Measurements from ENCODE around the gene ZBED3. TPM values are rescaled to one million over a fixed set of nuclear protein-coding genes. Genes with fewer than 3 reads are reported as not detected.

The ZBED3 gene
- total RNA-seq, 1 experiment from 2014 or later, result 7.8 TPM

- no peaks in the 10 kb centered on the region for H3K9me3 Mint-ChIP-seq
- H3K9me3 ChIP-seq (ENCODE audit: control insufficient read depth, low read depth, low read length), result no peaks in the 10 kb centered on the region
- H4K5ac ChIP-seq (ENCODE audit: insufficient read length, low read depth, low read length), result no peak overlapping the region
- H4K91ac ChIP-seq (ENCODE audit: insufficient read length, low read depth, low read length), result no peak overlapping the region
- H3K27me3 ChIP-seq (ENCODE audit: insufficient read depth, low read length), result no peaks in the 10 kb centered on the region
- H3K56ac ChIP-seq (ENCODE audit: insufficient read length, low read depth, low read length), result no peak overlapping the region
- no peak overlapping the region for H3K14ac ChIP-seq (ENCODE audit: insufficient read depth, low read length)
- H4K8ac ChIP-seq (replicated peaks; ENCODE audit: insufficient read length, low read depth, low read length), result no peak overlapping the region
- H3K18ac ChIP-seq (ENCODE audit: insufficient read length, low read depth, low read length), result no peak overlapping the region
- H3K36me3 Mint-ChIP-seq (ENCODE audit: insufficient read depth in 1 of 3, low read depth in 3 of 3), result peaks cover 2 to 35% (median 3%) of the 10 kb centered on the region in 3 experiments; a peak in 6 of 7 replicates
- no CpG with 5 or more reads among the region's 6 CpGs for WGBS (ENCODE audit: extremely low coverage, insufficient read length, low lambda C conversion rate)
- no peak overlapping the region for H3T11ph ChIP-seq (ENCODE audit: low read length)
- no peak overlapping the region for H3K4me3 Mint-ChIP-seq
- no peaks in the 10 kb centered on the region for H3K79me1 ChIP-seq (ENCODE audit: insufficient read depth, low read depth, low read length, poor library complexity, severe bottlenecking)
- H3K4me2 ChIP-seq (ENCODE audit: insufficient read depth, insufficient read length, low read length), result no peak overlapping the region
- H3K27ac Mint-ChIP-seq, result no peak overlapping the region
- H2BK5ac ChIP-seq (ENCODE audit: insufficient read length, low read length), result no peak overlapping the region
- no peak for TF ChIP-seq CTCF (conservative IDR thresholded peaks at IDR 0.05)
- H4K20me1 ChIP-seq (ENCODE audit: control insufficient read depth, insufficient read depth, insufficient read length), result no peaks in the 10 kb centered on the region
- no peak overlapping the region for H3K23ac ChIP-seq (ENCODE audit: insufficient read length, low read depth, low read length)
- no peak overlapping the region for H3K27ac ChIP-seq (ENCODE audit: insufficient read length, low read depth, low read length)
- no peaks in the 10 kb centered on the region for H3K79me2 ChIP-seq (ENCODE audit: insufficient read depth, low read length)
- H3K4me1 ChIP-seq (ENCODE audit: insufficient read depth, low read length), result no peaks in the 10 kb centered on the region
- H3K4me1 Mint-ChIP-seq, result no peaks in the 10 kb centered on the region
- H2AFZ ChIP-seq (ENCODE audit: low read length), result no peak overlapping the region
- no peak overlapping the region for H2BK120ac ChIP-seq (ENCODE audit: low read depth, low read length, poor library complexity, severe bottlenecking)
- no peak for DNase-seq
- no peak overlapping the region for H2BK12ac ChIP-seq (ENCODE audit: insufficient read length, low read depth, low read length)
- H3K4ac ChIP-seq (ENCODE audit: low read depth, low read length), result no peak overlapping the region
- no peak overlapping the region for H3K9ac ChIP-seq (ENCODE audit: extremely low read depth, insufficient read length, low read length)
- no peaks in the 10 kb centered on the region for H3K23me2 ChIP-seq (ENCODE audit: insufficient read length, low read depth, low read length, poor library complexity, severe bottlenecking)
- H3K27me3 Mint-ChIP-seq (ENCODE audit: low read depth), result no peaks in the 10 kb centered on the region
- H2AK5ac ChIP-seq (ENCODE audit: insufficient read length, low read length), result no peak overlapping the region
- H2BK15ac ChIP-seq (ENCODE audit: low read depth, low read length), result no peak overlapping the region
- H2BK20ac ChIP-seq (ENCODE audit: low read depth, low read length, poor library complexity, severe bottlenecking), result no peak overlapping the region
Measured at GRCh38 chr5:77123057-77123456, 36.0 kb upstream of the ZBED3 start.
